Nephron progenitor cell (in vitro differentiated cells): Measurements from ENCODE around the gene PRR35.

Experiments used
- DNase-seq: peaks from one replicate; pipeline ENCODE4 v3.0.0; 2021
- H3K27ac Mint-ChIP-seq: 2 replicates; pipeline ENCODE4 v1.8.0; 2021; ENCODE audit warnings: mild to moderate bottlenecking, moderate library complexity, mixed read lengths
- H3K27me3 Mint-ChIP-seq: 2 replicates; pipeline ENCODE4 v1.8.0; 2021; ENCODE audit warnings: mild to moderate bottlenecking, low read depth, mixed read lengths; ENCODE audit not compliant: poor library complexity
- H3K36me3 Mint-ChIP-seq: 2 replicates; pipeline ENCODE4 v1.8.0; 2021; ENCODE audit warnings: low read depth, mixed read lengths
- H3K4me1 Mint-ChIP-seq: 2 replicates; pipeline ENCODE4 v1.8.0; 2021; ENCODE audit warnings: mixed read lengths
- H3K4me3 Mint-ChIP-seq: 2 replicates; pipeline ENCODE4 v1.8.0; 2021; ENCODE audit warnings: mild to moderate bottlenecking, moderate library complexity, mixed read lengths
- H3K9me3 Mint-ChIP-seq: 2 replicates; pipeline ENCODE4 v1.8.0; 2021; ENCODE audit warnings: mild to moderate bottlenecking, moderate library complexity, mixed read lengths
- CTCF ChIP-seq: fragments of 200-600 bp; sonication (generic); IDR thresholded peaks from 2 replicates; pipeline ENCODE4 v1.5.0; 2021; ENCODE audit warnings: antibody characterized with exemption

Gene PRR35

GRCh38 chr16:565419-566330 is 5.5 kb downstream of the PRR35 start:
- TF ChIP-seq CTCF, result no peak
- Mint-ChIP-seq H3K9me3 (no peaks in the 10 kb centered on the region), H3K4me1 (peaks cover 41% of the 10 kb centered on the region), H3K36me3 (no peaks in the 10 kb centered on the region), H3K4me3 (peak overlapping the region; percentile 54), H3K27ac (no peak overlapping the region), H3K27me3 (peaks cover 19% of the 10 kb centered on the region)
- peak; percentile 57 for DNase-seq

- H3K27ac Mint-ChIP-seq, result peak within 1 kb of the TSS; percentile 48
- DNase-seq, result peak; percentile 68
- H3K36me3 Mint-ChIP-seq, result no peaks in the 10 kb centered on the region
- H3K4me1 Mint-ChIP-seq, result peaks cover 51% of the 10 kb centered on the region
- peaks cover 16% of the 10 kb centered on the region for H3K27me3 Mint-ChIP-seq
- peak within 1 kb of the TSS; percentile 34 for H3K4me3 Mint-ChIP-seq
- TF ChIP-seq CTCF, result no peak
- H3K9me3 Mint-ChIP-seq, result no peaks in the 10 kb centered on the region
Observed at GRCh38 chr16:566475-567372, 6.5 kb downstream of the PRR35 start, which contains the start of gene NHLRC4. Gene NHLRC4, plus strand, starts transcription at chr16:567005. Its CDS starts 1,043 bp downstream, at chr16:568048.

GRCh38 chr16:567373-568256 is 7.4 kb downstream of the PRR35 start:
- H3K27ac Mint-ChIP-seq, result peak overlapping the region; percentile 48
- peaks cover 51% of the 10 kb centered on the region for H3K4me1 Mint-ChIP-seq
- DNase-seq, result no peak
- H3K4me3 Mint-ChIP-seq, result peak overlapping the region; percentile 34
- no peaks in the 10 kb centered on the region for H3K36me3 Mint-ChIP-seq
- peaks cover 8% of the 10 kb centered on the region for H3K27me3 Mint-ChIP-seq
- no peaks in the 10 kb centered on the region for H3K9me3 Mint-ChIP-seq
- no peak for TF ChIP-seq CTCF

- H3K27me3 Mint-ChIP-seq, result peaks cover 4% of the 10 kb centered on the region
- TF ChIP-seq CTCF, result no peak
- no peak for DNase-seq
- peaks cover 49% of the 10 kb centered on the region for H3K4me1 Mint-ChIP-seq
- no peaks in the 10 kb centered on the region for H3K9me3 Mint-ChIP-seq
- peak overlapping the region; percentile 98 for H3K27ac Mint-ChIP-seq
- peak overlapping the region; percentile 89 for H3K4me3 Mint-ChIP-seq
- no peaks in the 10 kb centered on the region for H3K36me3 Mint-ChIP-seq
Observed at GRCh38 chr16:568401-569258, 8.4 kb downstream of the PRR35 start.
